ENCODE measurements around the gene SCARB2.
A peak's percentile ranks its signal among the peaks of the same experiment; 100 is the strongest.
"Not testable (repeated sequence)": the region's sequence is repeated elsewhere in the genome, so short reads cannot be mapped to it uniquely, and the experiment has no call there.

The SCARB2 gene

GRCh38 chr4:76213415-76214176 lies at the start of gene SCARB2:
TSS of gene SCARB2 (minus strand) at chr4:76213824. CDS start at chr4:76213543, 281 bp downstream.
- peak; percentile 60 for DNase-seq

DNA sequence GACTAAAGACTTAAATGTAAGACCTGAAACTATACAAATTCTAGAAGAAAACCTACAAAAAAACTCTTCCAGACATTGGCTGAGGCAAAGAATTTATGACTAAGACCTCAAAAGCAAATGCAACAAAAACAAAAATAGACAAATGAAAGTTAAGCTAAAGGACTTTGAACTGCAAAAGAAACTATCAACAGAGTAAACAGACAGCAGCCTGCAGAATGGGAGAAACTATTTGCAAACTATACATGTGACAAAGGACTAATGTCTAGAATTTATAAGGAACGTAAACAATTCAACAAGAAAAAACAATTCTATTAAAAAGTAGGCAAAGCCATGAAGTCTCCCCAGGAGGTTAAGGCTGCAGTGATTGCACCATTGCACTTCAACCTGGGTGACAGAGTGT lies 46.9 kb upstream of the SCARB2 start:
- DNase-seq, result no peak

DNA sequence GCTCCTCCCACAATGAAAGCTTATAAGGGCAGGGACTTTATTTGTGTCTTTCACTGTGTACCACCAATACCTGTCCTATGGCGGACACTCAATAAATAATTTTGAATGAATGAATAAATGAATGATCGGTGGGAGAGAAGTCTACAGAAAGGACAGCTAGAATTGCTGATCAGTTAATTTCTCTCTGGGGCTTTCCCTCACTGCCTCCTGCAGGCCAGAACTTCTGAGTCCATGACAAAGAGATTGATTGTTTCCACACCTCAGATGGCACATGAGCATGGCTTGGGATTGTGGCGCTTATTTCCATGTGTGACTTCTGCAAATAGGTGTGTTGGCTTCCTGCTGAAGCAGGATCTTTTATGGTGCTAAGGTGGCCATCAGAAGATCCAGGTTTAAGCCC lies 44.2 kb upstream of the SCARB2 start:
- DNase-seq, result no peak

- no peak for DNase-seq
These were observed 43.3 kb upstream of the SCARB2 start for GRCh38 chr4:76256968-76257367.

- DNase-seq, result no peak
These were observed 42.4 kb upstream of the SCARB2 start for GRCh38 chr4:76256032-76256431.

- DNase-seq, result no peak
These were observed 39.9 kb upstream of the SCARB2 start for GRCh38 chr4:76253511-76253910.

DNA sequence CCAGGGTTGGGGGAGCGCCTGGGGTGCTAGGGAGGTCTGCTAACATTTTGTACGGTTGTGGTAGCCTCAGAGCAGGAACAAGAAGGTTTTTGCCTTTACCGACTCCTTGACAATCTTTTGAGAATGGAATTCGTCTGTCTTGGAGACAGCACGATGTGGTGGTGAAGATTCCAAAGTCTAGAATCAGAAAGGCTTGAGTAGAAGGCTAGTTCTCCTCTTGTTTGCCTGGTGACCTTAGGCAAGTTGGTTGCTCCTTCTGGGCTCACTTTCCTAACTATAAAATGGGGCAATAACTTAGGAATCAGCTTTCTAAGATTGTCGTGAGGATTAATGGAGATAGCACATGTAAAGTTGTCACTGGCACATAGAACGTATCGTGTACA lies 38.6 kb upstream of the SCARB2 start:
- no peak for DNase-seq

- DNase-seq, result peak; percentile 4
These were observed 38.0 kb upstream of the SCARB2 start, which contains the start of gene FAM47E for GRCh38 chr4:76251441-76252270. TSS of gene FAM47E (plus strand) at chr4:76251721. CDS start at chr4:76251747, 26 bp downstream.

GRCh38 chr4:76250962-76251361 lies 37.3 kb upstream of the SCARB2 start:
- DNase-seq, result no peak

DNA sequence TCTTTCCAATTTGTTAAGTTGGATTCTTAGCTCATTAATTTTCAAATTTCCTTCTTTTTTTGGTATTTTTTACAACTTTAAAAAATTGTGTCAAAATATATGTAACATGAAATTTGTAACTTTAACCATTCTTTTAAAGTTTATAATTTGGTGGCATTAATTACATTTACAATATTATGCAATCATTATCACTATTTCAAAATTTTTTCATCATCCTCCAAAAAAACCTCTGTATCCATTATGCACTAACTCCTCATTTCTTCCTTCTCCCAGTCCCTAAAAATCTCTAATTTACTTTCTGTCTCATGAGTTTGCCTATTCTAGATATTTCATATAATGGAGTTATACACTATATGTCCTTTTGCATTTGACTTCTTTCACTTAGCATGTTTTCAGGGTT lies 33.2 kb upstream of the SCARB2 start:
- DNase-seq, result no peak

DNA sequence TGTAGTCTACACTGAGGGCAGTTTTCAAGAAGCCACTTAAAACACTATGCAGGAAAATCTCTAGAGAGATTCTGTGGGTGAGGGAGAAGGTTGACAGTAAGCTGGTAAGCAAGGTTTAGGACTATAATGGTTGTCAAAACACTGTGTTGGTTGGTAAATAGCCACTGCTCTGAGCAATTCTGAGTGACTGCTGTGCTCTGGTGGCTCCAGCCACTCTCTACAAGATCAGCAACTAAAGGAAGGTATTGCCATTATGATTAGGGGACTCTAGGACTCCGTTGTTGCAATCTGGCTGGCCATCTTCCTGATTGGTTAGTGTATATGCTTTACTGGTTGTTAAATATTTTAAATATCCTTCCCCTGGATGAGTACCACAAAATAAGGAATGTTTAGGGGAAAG lies 32.4 kb upstream of the SCARB2 start:
- no peak for DNase-seq

DNA sequence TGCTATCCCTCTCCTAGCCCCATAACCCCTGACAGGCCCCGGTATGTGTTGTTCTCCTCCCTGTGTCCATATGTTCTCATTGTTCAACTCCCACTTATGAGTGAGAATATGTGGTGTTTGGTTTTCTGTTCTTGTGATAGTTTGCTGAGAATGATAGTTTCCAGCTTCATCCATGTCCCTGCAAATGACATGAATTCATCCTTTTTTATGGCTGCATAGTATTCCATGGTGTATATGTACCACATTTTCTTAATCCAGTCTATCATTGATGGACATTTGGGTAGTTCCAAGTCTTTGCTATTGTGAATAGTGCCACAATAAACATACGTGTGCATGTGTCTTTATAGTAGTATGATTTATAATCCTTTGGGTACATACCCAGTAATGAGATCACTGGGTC lies 30.3 kb upstream of the SCARB2 start:
- DNase-seq, result not testable (repeated sequence)

DNA sequence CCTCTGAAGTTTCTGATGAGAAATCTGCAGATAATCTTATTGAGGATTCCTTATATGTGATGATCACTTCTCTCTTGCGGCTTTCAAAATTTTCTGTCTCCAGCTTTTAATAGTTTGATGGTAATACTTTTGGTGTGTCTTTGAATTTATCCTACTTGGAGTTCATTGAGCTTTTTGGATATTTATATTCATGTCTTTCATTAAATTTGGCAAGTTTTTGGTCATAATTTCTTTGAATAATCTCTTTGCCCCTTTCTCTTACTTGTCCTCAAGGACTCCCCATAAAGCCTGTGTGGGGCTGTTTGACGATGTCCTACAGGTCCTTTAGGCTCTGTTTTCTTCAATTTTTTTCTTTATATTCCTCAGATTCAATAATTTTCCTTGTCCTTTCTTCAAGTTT lies 26.6 kb upstream of the SCARB2 start:
- no peak for DNase-seq

- no peak for DNase-seq
These were observed 25.1 kb upstream of the SCARB2 start for GRCh38 chr4:76238701-76239100.

GRCh38 chr4:76238236-76238635 lies 24.6 kb upstream of the SCARB2 start:
- no peak for DNase-seq

DNA sequence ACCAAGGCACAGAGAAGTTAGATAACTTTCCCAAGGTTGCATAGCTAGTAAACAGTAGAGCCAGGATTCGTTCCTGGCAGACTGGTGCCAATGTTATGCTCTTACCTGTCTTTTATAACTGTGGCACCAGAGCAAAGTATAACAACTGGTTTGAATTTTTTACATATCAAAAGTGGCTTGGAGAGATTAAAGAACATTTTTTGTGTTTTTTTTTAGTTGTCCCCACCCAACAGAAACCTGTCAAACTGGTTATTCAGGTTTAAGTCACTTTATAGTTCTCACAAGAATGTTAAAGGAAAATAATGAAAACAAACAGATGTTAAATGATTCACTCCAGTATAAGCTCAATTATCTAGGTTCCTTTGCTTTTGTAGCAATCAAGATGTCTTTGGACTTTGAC lies 22.3 kb upstream of the SCARB2 start:
- no peak for DNase-seq

- DNase-seq, result no peak
These were observed 21.8 kb upstream of the SCARB2 start for GRCh38 chr4:76235407-76235806.

GRCh38 chr4:76234679-76235044 lies 21.0 kb upstream of the SCARB2 start:
- no peak for DNase-seq

DNA sequence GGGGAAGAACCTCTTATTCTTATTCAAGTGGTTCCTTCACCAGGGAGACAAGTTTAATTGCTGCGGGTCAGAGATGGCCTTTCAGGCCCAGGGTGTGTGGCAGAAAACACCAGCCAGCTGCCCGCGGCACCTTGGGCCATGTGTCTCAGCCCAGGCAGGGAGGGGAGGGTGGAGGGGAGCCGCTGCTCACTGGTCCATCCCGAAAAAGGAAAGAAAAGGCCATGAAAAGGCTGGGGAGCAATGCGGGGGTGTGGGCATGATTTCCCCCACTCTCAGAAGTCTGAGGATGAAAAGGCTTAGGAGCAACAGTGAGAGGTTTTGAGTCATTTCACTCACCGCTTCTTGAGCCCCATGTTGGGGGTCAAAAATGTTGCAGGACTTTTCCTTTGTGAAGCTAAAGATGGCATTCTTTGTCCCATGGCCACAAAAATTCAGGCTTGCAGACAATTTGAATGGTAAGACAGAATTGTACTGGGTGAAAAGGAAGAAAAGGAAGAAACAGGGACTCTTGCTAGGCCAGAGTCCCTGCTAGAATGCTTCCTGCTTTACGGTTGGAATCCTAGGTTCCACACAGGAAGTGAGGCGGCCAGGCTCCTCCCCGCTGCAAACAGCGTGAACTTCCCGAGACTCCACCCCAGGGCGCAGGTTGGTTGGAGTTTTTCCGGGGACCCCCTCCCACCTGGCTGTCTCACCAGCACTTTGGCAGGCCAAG lies 20.5 kb upstream of the SCARB2 start:
- DNase-seq, result no peak

DNA sequence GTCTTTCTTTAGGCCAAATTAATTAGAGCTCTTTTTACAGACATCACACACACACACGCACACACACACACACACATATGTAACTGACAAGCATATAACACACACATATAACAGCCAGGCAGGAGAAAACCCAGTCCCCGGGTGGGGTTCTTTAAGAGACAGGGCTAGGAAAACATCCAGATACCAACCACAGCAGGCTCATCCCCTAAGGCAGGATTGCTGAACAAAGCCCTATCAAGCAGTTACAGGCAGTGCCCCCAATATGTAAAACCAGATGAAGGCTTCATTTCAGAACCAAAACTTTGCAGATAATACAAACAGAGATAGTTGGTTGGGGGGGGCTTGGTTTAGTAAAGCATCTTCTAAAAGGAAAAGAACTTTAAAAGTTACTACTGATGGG lies 19.9 kb upstream of the SCARB2 start:
- DNase-seq, result no peak

GRCh38 chr4:76233083-76233482 lies 19.5 kb upstream of the SCARB2 start:
- no peak for DNase-seq

DNA sequence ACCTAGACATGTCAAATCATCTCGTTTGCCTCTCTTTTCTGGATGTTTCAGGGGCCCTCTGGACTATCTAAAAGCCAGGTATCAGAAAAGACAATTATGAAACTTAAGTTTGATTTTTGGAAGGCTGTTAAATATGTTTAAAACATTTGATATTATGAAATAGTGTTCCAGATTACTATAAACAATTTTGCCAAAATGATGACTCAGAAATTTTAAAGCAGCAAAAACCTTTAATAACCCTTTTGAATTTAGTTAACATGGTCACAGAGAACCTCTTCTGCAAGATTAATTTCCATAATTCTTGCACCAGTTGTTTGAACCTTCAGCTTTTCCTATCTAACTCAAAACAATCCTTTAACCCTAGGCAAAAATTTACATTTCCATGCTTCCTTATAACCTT lies 19.1 kb upstream of the SCARB2 start:
- no peak for DNase-seq

GRCh38 chr4:76226418-76226817 lies 12.8 kb upstream of the SCARB2 start:
- no peak for DNase-seq

DNA sequence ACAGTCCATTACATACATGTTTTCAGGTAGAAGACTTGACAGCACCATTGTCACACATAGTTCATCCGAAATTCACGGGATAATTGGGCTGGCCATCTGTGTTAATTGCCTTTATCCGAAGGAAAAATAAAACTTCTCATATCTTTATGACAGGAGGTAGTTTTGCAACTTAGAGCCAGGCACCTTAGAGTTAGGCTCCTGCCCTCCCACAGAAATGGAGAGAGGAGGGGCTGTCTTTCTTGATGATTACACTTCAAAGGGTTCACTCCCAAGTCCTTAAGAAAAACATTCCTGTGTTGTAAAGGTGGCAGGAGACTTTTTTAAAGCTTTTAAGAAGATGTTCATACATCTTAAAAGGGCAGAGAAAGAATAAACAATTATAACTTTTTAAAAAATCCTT lies 10.5 kb upstream of the SCARB2 start:
- DNase-seq, result no peak
